HEK293 (cell line): ENCODE data around the gene C2.
"Not testable (repeated sequence)": the region's sequence is repeated elsewhere in the genome, so short reads cannot be mapped to it uniquely, and the experiment has no call there.

Experiments
- CTCF ChIA-PET: fragments of 350-600 bp; formaldehyde crosslinking; extraction: SDS; loops from one replicate; lab custom pipeline; 2021; ENCODE audit warnings: antibody characterized with exemption; lab: Yijun Ruan, JAX
- POLR2A ChIA-PET: fragments of 300-600 bp; formaldehyde crosslinking; extraction: SDS; loops from one replicate; lab custom pipeline; 2020; ENCODE audit warnings: antibody characterized with exemption, inconsistent platforms; lab: Yijun Ruan, JAX
- H3K27ac ChIP-seq: fragments of 200-500 bp; sonication (Bioruptor generic); 2 replicates; pipeline ENCODE4 v1.5.1; 2014; ENCODE audit warnings: low read depth, low read length, control low read depth, inconsistent platforms; ENCODE audit errors: extremely low read depth
- H3K36me3 ChIP-seq, 2 experiments: fragments of 200-500 bp in 1 of 2; sonication (Bioruptor generic) in 1 of 2; 1 replicate in 1 of 2; 2 replicates in 1 of 2; pipeline ENCODE4 v1.5.1; 2014 to 2017; ENCODE audit warnings: inconsistent platforms in 2 of 2, low read length in 2 of 2; ENCODE audit not compliant: control insufficient read depth in 2 of 2, insufficient read depth in 1 of 2
- H3K4me1 ChIP-seq: fragments of 200-500 bp; sonication (Bioruptor generic); 2 replicates; pipeline ENCODE4 v1.5.1; 2014; ENCODE audit warnings: mild to moderate bottlenecking, low read length, inconsistent platforms; ENCODE audit not compliant: control insufficient read depth, insufficient read depth
- H3K4me3 ChIP-seq: 2 replicates; pipeline ENCODE4 v1.5.1; 2011; ENCODE audit warnings: low read depth, mild to moderate bottlenecking, control low read depth, low read length, moderate library complexity
- H3K9me3 ChIP-seq: fragments of 200-500 bp; sonication (Bioruptor generic); 2 replicates; pipeline ENCODE4 v1.5.1; 2014; ENCODE audit warnings: low read depth, low read length, inconsistent platforms; ENCODE audit not compliant: control insufficient read depth, insufficient read depth
- EGR2 ChIP-seq: fragments of 450-650 bp; formaldehyde crosslinking; IDR thresholded peaks from 2 replicates; pipeline ENCODE4 v1.5.1; 2016; ENCODE audit warnings: low read depth, missing biosample characterization, missing genetic modification characterization
- GLI4 ChIP-seq: fragments of 450-650 bp; formaldehyde crosslinking; IDR thresholded peaks from 2 replicates; pipeline ENCODE4 v1.5.1; 2016; ENCODE audit warnings: missing biosample characterization, missing genetic modification characterization
- HIC1 ChIP-seq: fragments of 450-650 bp; formaldehyde crosslinking; IDR thresholded peaks from 2 replicates; pipeline ENCODE4 v1.5.1; 2016; ENCODE audit warnings: missing biosample characterization, missing genetic modification characterization
- KLF1 ChIP-seq: fragments of 450-650 bp; formaldehyde crosslinking; IDR thresholded peaks from 2 replicates; pipeline ENCODE4 v1.5.1; 2016; ENCODE audit warnings: missing biosample characterization, missing genetic modification characterization
- KLF17 ChIP-seq: fragments of 450-650 bp; formaldehyde crosslinking; IDR thresholded peaks from 2 replicates; pipeline ENCODE4 v1.5.1; 2016; ENCODE audit warnings: missing biosample characterization, missing genetic modification characterization
- KLF7 ChIP-seq: fragments of 450-650 bp; formaldehyde crosslinking; IDR thresholded peaks from 2 replicates; pipeline ENCODE4 v1.5.1; 2016; ENCODE audit warnings: missing biosample characterization, missing genetic modification characterization, borderline replicate concordance
- PRDM6 ChIP-seq: fragments of 450-650 bp; formaldehyde crosslinking; IDR thresholded peaks from 2 replicates; pipeline ENCODE4 v1.5.1; 2017; ENCODE audit warnings: missing biosample characterization, missing genetic modification characterization
- RBAK ChIP-seq: fragments of 450-650 bp; formaldehyde crosslinking; IDR thresholded peaks from 2 replicates; pipeline ENCODE4 v1.5.1; 2016; ENCODE audit warnings: missing biosample characterization, missing genetic modification characterization
- SP7 ChIP-seq: fragments of 450-650 bp; formaldehyde crosslinking; IDR thresholded peaks from 2 replicates; pipeline ENCODE4 v1.5.1; 2016; ENCODE audit warnings: missing biosample characterization, missing genetic modification characterization
- TRIM28 ChIP-seq: IDR thresholded peaks from 2 replicates; pipeline ENCODE4 v1.6.1; 2011; ENCODE audit warnings: low read length, control low read depth, borderline replicate concordance
- WT1 ChIP-seq: fragments of 450-650 bp; formaldehyde crosslinking; IDR thresholded peaks from 2 replicates; pipeline ENCODE4 v1.5.1; 2016; ENCODE audit warnings: missing biosample characterization, missing genetic modification characterization
- ZBTB17 ChIP-seq: fragments of 450-650 bp; formaldehyde crosslinking; IDR thresholded peaks from 2 replicates; pipeline ENCODE4 v1.5.1; 2016; ENCODE audit warnings: missing biosample characterization, missing genetic modification characterization
- ZNF133 ChIP-seq: fragments of 450-650 bp; formaldehyde crosslinking; IDR thresholded peaks from 2 replicates; pipeline ENCODE4 v1.5.1; 2016; ENCODE audit warnings: missing biosample characterization, missing genetic modification characterization
- ZNF23 ChIP-seq: fragments of 450-650 bp; formaldehyde crosslinking; IDR thresholded peaks from 2 replicates; pipeline ENCODE4 v1.5.1; 2016; ENCODE audit warnings: missing biosample characterization, missing genetic modification characterization, borderline replicate concordance
- ZNF266 ChIP-seq: fragments of 450-650 bp; formaldehyde crosslinking; IDR thresholded peaks from 2 replicates; pipeline ENCODE4 v1.5.1; 2016; ENCODE audit warnings: missing biosample characterization, missing genetic modification characterization, low read depth
- ZNF324 ChIP-seq: fragments of 450-650 bp; formaldehyde crosslinking; IDR thresholded peaks from 2 replicates; pipeline ENCODE4 v1.5.1; 2016; ENCODE audit warnings: missing biosample characterization, missing genetic modification characterization
- ZNF354C ChIP-seq: fragments of 450-650 bp; formaldehyde crosslinking; IDR thresholded peaks from 2 replicates; pipeline ENCODE4 v1.5.1; 2016; ENCODE audit warnings: missing biosample characterization, missing genetic modification characterization, low read depth, borderline replicate concordance
- ZNF362 ChIP-seq: fragments of 450-650 bp; formaldehyde crosslinking; IDR thresholded peaks from 2 replicates; pipeline ENCODE4 v1.5.1; 2016; ENCODE audit warnings: missing biosample characterization, missing genetic modification characterization
- ZNF366 ChIP-seq: fragments of 450-650 bp; formaldehyde crosslinking; conservative IDR thresholded peaks from 2 replicates; pipeline ENCODE4 v1.5.1; 2016; ENCODE audit warnings: missing biosample characterization, missing genetic modification characterization
- ZNF433 ChIP-seq: fragments of 450-650 bp; formaldehyde crosslinking; IDR thresholded peaks from 2 replicates; pipeline ENCODE4 v1.5.1; 2016; ENCODE audit warnings: missing biosample characterization, missing genetic modification characterization, low read depth
- ZNF473 ChIP-seq: fragments of 450-650 bp; formaldehyde crosslinking; IDR thresholded peaks from 2 replicates; pipeline ENCODE4 v1.5.1; 2017; ENCODE audit warnings: missing biosample characterization, missing genetic modification characterization
- ZNF48 ChIP-seq: fragments of 450-650 bp; formaldehyde crosslinking; IDR thresholded peaks from 2 replicates; pipeline ENCODE4 v1.5.1; 2016; ENCODE audit warnings: missing biosample characterization, missing genetic modification characterization
- ZNF555 ChIP-seq: fragments of 450-650 bp; formaldehyde crosslinking; conservative IDR thresholded peaks from 2 replicates; pipeline ENCODE4 v1.5.1; 2017; ENCODE audit warnings: missing biosample characterization, mild to moderate bottlenecking, missing genetic modification characterization, inconsistent platforms
- ZNF596 ChIP-seq: fragments of 450-650 bp; IDR thresholded peaks from 2 replicates; pipeline ENCODE4 v1.5.0; 2018; ENCODE audit warnings: missing biosample characterization, mild to moderate bottlenecking, missing genetic modification characterization, moderate library complexity
- ZNF629 ChIP-seq: fragments of 450-650 bp; formaldehyde crosslinking; IDR thresholded peaks from 2 replicates; pipeline ENCODE4 v1.5.1; 2017; ENCODE audit warnings: missing biosample characterization, missing genetic modification characterization
- ZNF654 ChIP-seq: fragments of 450-650 bp; formaldehyde crosslinking; IDR thresholded peaks from 2 replicates; pipeline ENCODE4 v1.5.1; 2016; ENCODE audit warnings: low read depth, missing biosample characterization, missing genetic modification characterization
- ZNF768 ChIP-seq: fragments of 450-650 bp; formaldehyde crosslinking; IDR thresholded peaks from 2 replicates; pipeline ENCODE4 v1.5.1; 2018; ENCODE audit warnings: missing biosample characterization, mild to moderate bottlenecking, missing genetic modification characterization
- ZXDB ChIP-seq: fragments of 450-650 bp; formaldehyde crosslinking; IDR thresholded peaks from 2 replicates; pipeline ENCODE4 v1.5.1; 2016; ENCODE audit warnings: missing biosample characterization, missing genetic modification characterization

Gene C2

GRCh38 chr6:31907158-31907813, 20.2 kb upstream of the C2 start (continued):
- TF ChIP-seq ZBTB17 (tag by site-specific recombination) = peak; percentile 49; the same call in 1 of the 2 replicates
- peak; percentile 80 for TF ChIP-seq ZNF362
- no peak for TF ChIP-seq ZNF266
- no peak for TF ChIP-seq ZNF473 (tag by site-specific recombination)
- peak; percentile 77 for TF ChIP-seq EGR2 (tag by site-specific recombination)
- no peak for TF ChIP-seq ZNF555
- no peak for TF ChIP-seq KLF7 (tag by site-specific recombination)
- no peak for TF ChIP-seq ZNF48 (tag by site-specific recombination)
- TF ChIP-seq ZNF354C = no peak

GRCh38 chr6:31908255-31908654, 19.3 kb upstream of the C2 start:
- H3K9me3 ChIP-seq, H3K36me3 ChIP-seq, H3K27ac ChIP-seq, H3K4me3 ChIP-seq: not testable (repeated sequence)
- peaks cover 12% of the 10 kb centered on the region; the same call in 1 of the 2 replicates for H3K4me1 ChIP-seq
- ChIA-PET CTCF (interaction anchor here (0.7 to 1.3 kb wide), 2 partner anchors 10 to 44 kb away, joined by 4 to 6 read pairs; no protein-coding TSS in a partner anchor), POLR2A (interaction anchor here (0.6 to 1.3 kb wide), 4 partner anchors 10 to 170 kb away, joined by 3 to 13 read pairs (median 5); partner anchors contain the start of gene DXO)
- TF ChIP-seq KLF7 (tag by site-specific recombination) = peak; percentile 37; the same call in 1 of the 2 replicates
- TF ChIP-seq WT1 (tag by site-specific recombination) = peak; percentile 45; the same call in 1 of the 2 replicates
- TF ChIP-seq KLF1 (tag by site-specific recombination) = peak; percentile 55; the same call in 1 of the 2 replicates
- peak; percentile 31; the same call in 1 of the 2 replicates for TF ChIP-seq KLF17 (tag by site-specific recombination)
- TF ChIP-seq SP7 (tag by site-specific recombination) = 0 out of 2 replicates have a peak, but pooled peaks have one; percentile 16
- TF ChIP-seq EGR2 (tag by site-specific recombination) = 0 out of 2 replicates have a peak, but pooled peaks have one; percentile 26

- POLR2A ChIA-PET = interaction anchor here (0.6 to 1.3 kb wide), 5 partner anchors 9 to 170 kb away, joined by 3 to 13 read pairs (median 4); no protein-coding TSS in a partner anchor
- no peaks in the 10 kb centered on the region for H3K36me3 ChIP-seq
- peaks cover 12% of the 10 kb centered on the region; the same call in 1 of the 2 replicates for H3K4me1 ChIP-seq
- no peak for TF ChIP-seq ZNF596 (tag by site-specific recombination)
- no peak for TF ChIP-seq ZNF324
- TF ChIP-seq ZNF768 (tag by site-specific recombination) = no peak
- TF ChIP-seq HIC1 (tag by site-specific recombination) = no peak
- no peak for TF ChIP-seq ZNF654 (tag by site-specific recombination)
- no peak for TF ChIP-seq ZXDB
- no peak for TF ChIP-seq GLI4 (tag by site-specific recombination)
- no peak for TF ChIP-seq RBAK (tag by site-specific recombination)
- TF ChIP-seq TRIM28 = no peak
- no peak for TF ChIP-seq PRDM6 (tag by site-specific recombination)
- no peak for TF ChIP-seq ZNF23 (tag by site-specific recombination)
- no peak for TF ChIP-seq ZNF133 (tag by site-specific recombination)
- no peak for TF ChIP-seq ZNF629 (tag by site-specific recombination)
- no peak for TF ChIP-seq ZNF366 (tag by site-specific recombination)
- TF ChIP-seq ZNF266 = no peak
- no peak for TF ChIP-seq ZNF433 (tag by site-specific recombination)
- TF ChIP-seq, all 188 proteins: peak for 0
- Histone ChIP-seq H3K27ac (no peak overlapping the region), H3K9me3 (no peaks in the 10 kb centered on the region), H3K4me3 (no peak overlapping the region)
- CTCF ChIA-PET = interaction anchor here (1.3 kb wide), 2 partner anchors 11 to 44 kb away, joined by 3 to 4 read pairs; no protein-coding TSS in a partner anchor
Measured at GRCh38 chr6:31908791-31909190, 18.7 kb upstream of the C2 start.
